Measurements from ENCODE around the gene HOXD9. TPM values are rescaled to one million over a fixed set of nuclear protein-coding genes. Genes with fewer than 3 reads are reported as not detected.

HOXD9 gene
- total RNA-seq, 2 donors from 2014 or later, result 0.13 to 0.27 TPM

- ATAC-seq (peak; percentile 29 to 32), DNase-seq (no peak)
- intact Hi-C loops (cut with DNase I), result no loop called here
Measured at GRCh38 chr2:176106581-176107539, 15.7 kb upstream of the HOXD9 start, which contains the start of gene HOXD11. HOXD11 (plus strand) TSS chr2:176107280; CDS start chr2:176107356, 76 bp downstream.

DNA sequence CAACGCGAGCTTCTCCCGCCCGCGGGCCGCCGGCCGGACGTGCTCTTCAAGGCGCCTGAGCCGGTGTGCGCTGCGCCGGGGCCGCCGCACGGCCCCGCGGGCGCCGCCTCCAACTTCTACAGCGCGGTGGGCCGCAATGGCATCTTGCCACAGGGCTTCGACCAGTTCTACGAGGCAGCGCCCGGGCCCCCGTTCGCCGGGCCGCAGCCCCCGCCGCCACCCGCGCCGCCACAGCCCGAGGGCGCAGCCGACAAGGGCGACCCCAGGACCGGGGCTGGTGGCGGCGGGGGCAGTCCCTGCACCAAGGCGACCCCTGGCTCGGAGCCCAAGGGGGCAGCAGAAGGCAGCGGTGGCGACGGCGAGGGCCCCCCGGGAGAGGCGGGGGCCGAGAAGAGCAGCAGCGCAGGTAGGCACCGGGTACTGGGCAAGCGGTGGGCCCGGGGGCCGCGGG, 14.8 kb upstream of the HOXD9 start:
- intact Hi-C loops (cut with DNase I), result no loop called here
- DNase-seq (no peak), ATAC-seq (no peak)

DNA sequence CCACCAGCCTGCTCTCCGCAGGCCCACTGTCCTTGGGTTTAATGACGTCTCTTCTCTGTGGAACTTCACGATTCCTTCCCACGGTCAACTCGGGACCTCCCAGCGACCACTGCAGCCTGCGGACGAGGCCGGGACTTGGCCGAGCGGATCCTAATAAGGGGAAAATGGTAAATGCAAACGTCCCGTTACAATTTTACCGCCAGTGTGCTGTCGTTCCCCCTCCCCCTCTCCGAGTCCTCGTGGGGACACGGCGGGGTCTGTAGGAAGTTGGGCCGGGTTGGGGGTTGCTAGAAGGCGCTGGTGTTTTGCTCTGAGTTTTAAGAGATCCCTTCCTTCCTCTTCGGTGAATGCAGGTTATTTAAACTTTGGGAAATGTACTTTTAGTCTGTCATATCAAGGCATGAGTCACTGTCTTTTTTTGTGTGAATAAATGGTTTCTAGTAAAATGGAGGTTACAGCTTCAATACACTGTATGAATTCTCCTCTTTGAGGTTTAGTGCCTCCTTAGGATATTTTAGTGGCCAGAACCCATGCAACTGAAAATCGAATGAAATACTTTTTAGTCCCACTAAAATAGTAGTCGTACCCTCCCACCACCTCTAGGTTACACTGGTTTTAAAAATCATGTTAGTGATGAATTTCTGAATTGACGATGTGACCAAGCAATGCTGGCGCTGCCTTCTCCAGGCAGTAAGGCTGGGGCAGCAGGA, 13.2 kb upstream of the HOXD9 start:
- DNase-seq, result no peak
- no peak for ATAC-seq
- intact Hi-C loops (cut with DNase I), result no loop called here

- no peak for ATAC-seq
- DNase-seq, result no peak
- intact Hi-C loops (cut with DNase I), result no loop called here
Measured at GRCh38 chr2:176109946-176110345, 12.6 kb upstream of the HOXD9 start.

GRCh38 chr2:176110415-176111308, 11.9 kb upstream of the HOXD9 start:
- ATAC-seq, result no peak
- no peak for DNase-seq
- intact Hi-C loops (cut with DNase I), result no loop called here

- intact Hi-C loops (cut with DNase I), result no loop called here
Measured at GRCh38 chr2:176111309-176111663, 11.2 kb upstream of the HOXD9 start.

GRCh38 chr2:176111846-176112374, 10.6 kb upstream of the HOXD9 start:
- intact Hi-C loops (cut with DNase I), result no loop called here
- ATAC-seq (no peak), DNase-seq (no peak)

More at GRCh38 chr2:176111309-176111663, 11.2 kb upstream of the HOXD9 start:
- ATAC-seq (no peak), DNase-seq (no peak)

DNA sequence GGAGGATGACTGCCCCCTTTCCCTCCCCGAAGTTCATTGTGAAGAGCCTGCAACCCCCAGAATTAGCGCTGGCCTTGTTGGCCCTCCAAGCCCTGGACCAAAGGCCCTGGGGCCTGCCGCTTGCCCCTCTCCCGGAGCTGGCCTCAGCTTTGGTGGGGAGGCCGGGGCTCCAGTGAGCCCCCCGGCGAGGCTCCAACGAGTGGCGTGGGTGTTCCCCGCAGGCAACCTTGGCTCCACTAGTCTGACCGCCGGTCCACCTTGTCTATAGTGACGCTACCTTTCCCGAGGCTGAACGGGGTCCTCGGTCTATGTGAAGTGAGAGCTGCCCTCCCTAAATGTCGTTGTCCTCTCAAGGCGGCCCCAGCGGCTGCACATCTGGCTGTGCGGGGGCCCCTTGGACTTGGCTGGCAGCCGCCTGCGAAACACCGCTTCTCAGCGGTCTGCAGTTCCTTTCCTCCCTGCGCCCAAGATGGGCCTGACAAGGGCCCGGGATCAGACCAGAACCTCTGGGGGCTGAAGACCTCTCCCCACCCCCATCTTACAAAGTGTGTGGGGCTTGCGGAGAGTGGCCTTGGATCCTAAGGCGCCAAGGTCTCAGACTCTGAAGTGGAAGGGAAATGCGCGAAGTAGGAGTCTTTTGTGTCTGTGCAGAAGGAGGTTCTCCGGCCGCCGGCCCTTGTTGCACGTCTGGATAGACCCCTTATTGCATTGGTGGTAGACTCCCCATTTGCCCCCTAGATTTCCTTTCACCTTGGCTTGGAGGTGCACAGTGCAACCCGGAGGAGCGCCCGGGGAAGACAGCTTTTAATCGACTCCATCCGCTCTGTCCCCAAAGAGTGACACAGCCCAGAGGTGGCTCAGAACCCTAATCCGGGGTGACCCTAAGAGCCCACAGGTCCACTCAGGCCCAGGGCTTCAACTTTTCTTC, 9.9 kb upstream of the HOXD9 start:
- intact Hi-C loops (cut with DNase I), result no loop called here
- ATAC-seq (no peak), DNase-seq (no peak)

- ATAC-seq, result no peak
- intact Hi-C loops (cut with DNase I), result no loop called here
Measured at GRCh38 chr2:176114120-176114929, 8.2 kb upstream of the HOXD9 start.

DNA sequence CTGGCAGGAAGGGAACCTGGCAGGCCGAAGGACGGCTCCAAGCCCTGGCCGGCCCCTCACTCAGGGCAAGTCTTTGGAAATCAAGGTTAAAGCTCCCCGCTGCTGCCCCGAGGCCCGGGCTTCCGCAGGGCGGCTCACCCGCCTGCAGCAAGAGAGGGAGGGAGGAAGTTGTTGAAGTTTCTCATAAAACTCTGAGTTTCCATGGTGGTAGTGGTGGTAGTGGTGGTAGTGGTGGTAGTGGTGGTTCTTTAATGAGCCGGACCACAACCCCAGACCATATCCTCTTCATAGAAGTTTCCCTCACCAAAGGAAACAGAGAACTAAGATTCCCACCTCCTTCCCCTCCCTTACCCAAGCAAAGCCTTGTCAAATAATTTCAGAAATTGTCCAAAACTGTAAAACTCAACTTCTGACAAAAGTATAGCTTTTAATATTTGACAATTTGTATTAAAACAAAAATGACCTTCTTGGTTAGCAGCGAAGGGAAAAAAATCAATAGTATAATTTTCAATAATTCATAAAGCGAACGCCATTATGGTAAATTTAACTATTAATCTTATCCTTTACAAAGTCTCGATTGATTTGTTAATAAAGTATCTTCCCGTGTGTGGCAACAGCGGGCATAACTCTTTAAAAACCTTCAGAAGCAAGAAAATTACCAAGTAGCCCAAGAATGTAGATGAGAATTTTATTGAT, 7.4 kb upstream of the HOXD9 start:
- DNase-seq (no peak), ATAC-seq (no peak)
- intact Hi-C loops (cut with DNase I), result no loop called here

More at GRCh38 chr2:176114120-176114929, 8.2 kb upstream of the HOXD9 start:
- DNase-seq, result no peak

GRCh38 chr2:176115883-176116813, 6.4 kb upstream of the HOXD9 start, which contains the start of gene HOXD10:
HOXD10 (plus strand) TSS chr2:176116778; CDS start chr2:176116834, 56 bp downstream.
- intact Hi-C loops (cut with DNase I), result no loop called here
- ATAC-seq (peak; percentile 25 to 30), DNase-seq (no peak)

- ATAC-seq (no peak), DNase-seq (no peak)
Measured at GRCh38 chr2:176117162-176117822, 5.2 kb upstream of the HOXD9 start.

GRCh38 chr2:176117823-176118371, 4.6 kb upstream of the HOXD9 start:
- no peak for ATAC-seq
- intact Hi-C loops (cut with DNase I), result no loop called here
- no peak for DNase-seq

More at GRCh38 chr2:176117162-176117822, 5.2 kb upstream of the HOXD9 start:
- intact Hi-C loops (cut with DNase I), result no loop called here

- no peak for ATAC-seq
- DNase-seq, result no peak
- intact Hi-C loops (cut with DNase I), result no loop called here
Measured at GRCh38 chr2:176118601-176119339, 3.7 kb upstream of the HOXD9 start.
